HL-60 (cell line): Measurements from ENCODE around the gene SRPK2.

ENCODE experiments used
- GABPA ChIP-seq: IDR thresholded peaks from 2 replicates; pipeline ENCODE4 v1.6.1; 2012; ENCODE audit warnings: low read depth
- POLR2AphosphoS5 ChIP-seq: IDR thresholded peaks from 2 replicates; pipeline ENCODE4 v1.6.1; 2012; ENCODE audit warnings: low read depth
- SPI1 ChIP-seq: IDR thresholded peaks from 2 replicates; pipeline ENCODE4 v1.6.1; 2012; ENCODE audit warnings: low read depth, mild to moderate bottlenecking, borderline replicate concordance
- TF ChIP-seq, protein P1 (sequence below): IDR thresholded peaks from one replicate; pipeline ENCODE4 v1.5.1; 2011; ENCODE audit warnings: low read length, control low read depth, inconsistent platforms; ENCODE audit not compliant: insufficient read depth
- TF ChIP-seq, protein P2 (sequence below): IDR thresholded peaks from 2 replicates; pipeline ENCODE4 v1.6.1; 2012; ENCODE audit warnings: low read depth; ENCODE audit not compliant: insufficient replicate concordance

GRCh38 chr7:105323366-105323765 lies 65.4 kb downstream of the SRPK2 start:
- TF ChIP-seq, protein P1, sequence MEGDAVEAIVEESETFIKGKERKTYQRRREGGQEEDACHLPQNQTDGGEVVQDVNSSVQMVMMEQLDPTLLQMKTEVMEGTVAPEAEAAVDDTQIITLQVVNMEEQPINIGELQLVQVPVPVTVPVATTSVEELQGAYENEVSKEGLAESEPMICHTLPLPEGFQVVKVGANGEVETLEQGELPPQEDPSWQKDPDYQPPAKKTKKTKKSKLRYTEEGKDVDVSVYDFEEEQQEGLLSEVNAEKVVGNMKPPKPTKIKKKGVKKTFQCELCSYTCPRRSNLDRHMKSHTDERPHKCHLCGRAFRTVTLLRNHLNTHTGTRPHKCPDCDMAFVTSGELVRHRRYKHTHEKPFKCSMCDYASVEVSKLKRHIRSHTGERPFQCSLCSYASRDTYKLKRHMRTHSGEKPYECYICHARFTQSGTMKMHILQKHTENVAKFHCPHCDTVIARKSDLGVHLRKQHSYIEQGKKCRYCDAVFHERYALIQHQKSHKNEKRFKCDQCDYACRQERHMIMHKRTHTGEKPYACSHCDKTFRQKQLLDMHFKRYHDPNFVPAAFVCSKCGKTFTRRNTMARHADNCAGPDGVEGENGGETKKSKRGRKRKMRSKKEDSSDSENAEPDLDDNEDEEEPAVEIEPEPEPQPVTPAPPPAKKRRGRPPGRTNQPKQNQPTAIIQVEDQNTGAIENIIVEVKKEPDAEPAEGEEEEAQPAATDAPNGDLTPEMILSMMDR: no peak
- no peak for TF ChIP-seq POLR2AphosphoS5
- TF ChIP-seq GABPA: no peak
- TF ChIP-seq, protein P2, sequence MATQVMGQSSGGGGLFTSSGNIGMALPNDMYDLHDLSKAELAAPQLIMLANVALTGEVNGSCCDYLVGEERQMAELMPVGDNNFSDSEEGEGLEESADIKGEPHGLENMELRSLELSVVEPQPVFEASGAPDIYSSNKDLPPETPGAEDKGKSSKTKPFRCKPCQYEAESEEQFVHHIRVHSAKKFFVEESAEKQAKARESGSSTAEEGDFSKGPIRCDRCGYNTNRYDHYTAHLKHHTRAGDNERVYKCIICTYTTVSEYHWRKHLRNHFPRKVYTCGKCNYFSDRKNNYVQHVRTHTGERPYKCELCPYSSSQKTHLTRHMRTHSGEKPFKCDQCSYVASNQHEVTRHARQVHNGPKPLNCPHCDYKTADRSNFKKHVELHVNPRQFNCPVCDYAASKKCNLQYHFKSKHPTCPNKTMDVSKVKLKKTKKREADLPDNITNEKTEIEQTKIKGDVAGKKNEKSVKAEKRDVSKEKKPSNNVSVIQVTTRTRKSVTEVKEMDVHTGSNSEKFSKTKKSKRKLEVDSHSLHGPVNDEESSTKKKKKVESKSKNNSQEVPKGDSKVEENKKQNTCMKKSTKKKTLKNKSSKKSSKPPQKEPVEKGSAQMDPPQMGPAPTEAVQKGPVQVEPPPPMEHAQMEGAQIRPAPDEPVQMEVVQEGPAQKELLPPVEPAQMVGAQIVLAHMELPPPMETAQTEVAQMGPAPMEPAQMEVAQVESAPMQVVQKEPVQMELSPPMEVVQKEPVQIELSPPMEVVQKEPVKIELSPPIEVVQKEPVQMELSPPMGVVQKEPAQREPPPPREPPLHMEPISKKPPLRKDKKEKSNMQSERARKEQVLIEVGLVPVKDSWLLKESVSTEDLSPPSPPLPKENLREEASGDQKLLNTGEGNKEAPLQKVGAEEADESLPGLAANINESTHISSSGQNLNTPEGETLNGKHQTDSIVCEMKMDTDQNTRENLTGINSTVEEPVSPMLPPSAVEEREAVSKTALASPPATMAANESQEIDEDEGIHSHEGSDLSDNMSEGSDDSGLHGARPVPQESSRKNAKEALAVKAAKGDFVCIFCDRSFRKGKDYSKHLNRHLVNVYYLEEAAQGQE: no peak
- no peak for TF ChIP-seq SPI1
